ENCODE measurements around the gene FCN3.

FCN3 gene

GRCh38 chr1:27377760-27378495 lies 3.3 kb upstream of the FCN3 start:
- no peak for DNase-seq

GRCh38 chr1:27372808-27373690 lies 1.6 kb downstream of the FCN3 start:
- DNase-seq, result no peak

GRCh38 chr1:27372022-27372807 lies 2.4 kb downstream of the FCN3 start:
- no peak for DNase-seq

- no peak for DNase-seq
Measured at GRCh38 chr1:27368869-27369582, 5.6 kb downstream of the FCN3 start.

- DNase-seq, result no peak
Measured at GRCh38 chr1:27367160-27367650, 7.4 kb downstream of the FCN3 start.

GRCh38 chr1:27366411-27367159 lies 8.0 kb downstream of the FCN3 start, which contains the start of gene MAP3K6:
Gene MAP3K6 (minus strand): TSS chr1:27366961. CDS start chr1:27366597, 364 bp downstream.
- peak; percentile 1 for DNase-seq

GRCh38 chr1:27366113-27366410 lies 8.6 kb downstream of the FCN3 start:
- peak; percentile 40 for DNase-seq

- DNase-seq, result peak; percentile 49
Measured at GRCh38 chr1:27365372-27366112, 9.1 kb downstream of the FCN3 start.

GRCh38 chr1:27364696-27365371 lies 9.8 kb downstream of the FCN3 start:
- DNase-seq, result no peak

GRCh38 chr1:27363766-27364695 lies 10.6 kb downstream of the FCN3 start:
- DNase-seq, result no peak

- DNase-seq, result no peak
Measured at GRCh38 chr1:27361553-27361952, 13.1 kb downstream of the FCN3 start.

GRCh38 chr1:27361044-27361402 lies 13.6 kb downstream of the FCN3 start:
- DNase-seq, result no peak

- DNase-seq, result no peak
Measured at GRCh38 chr1:27360159-27361043, 14.2 kb downstream of the FCN3 start.

- DNase-seq, result no peak
Measured at GRCh38 chr1:27359822-27360158, 14.8 kb downstream of the FCN3 start.

GRCh38 chr1:27358928-27359313 lies 15.7 kb downstream of the FCN3 start:
- no peak for DNase-seq

GRCh38 chr1:27358038-27358927 lies 16.3 kb downstream of the FCN3 start:
- no peak for DNase-seq

- peak; percentile 32 for DNase-seq
Measured at GRCh38 chr1:27357281-27358037, 17.2 kb downstream of the FCN3 start.
